ENCODE results near the gene ADORA2A. TPM values are rescaled to one million over a fixed set of nuclear protein-coding genes. Genes with fewer than 3 reads are reported as not detected.

ADORA2A gene
- total RNA-seq, 1 experiment from 2014 or later, result 0.96 TPM

DNA sequence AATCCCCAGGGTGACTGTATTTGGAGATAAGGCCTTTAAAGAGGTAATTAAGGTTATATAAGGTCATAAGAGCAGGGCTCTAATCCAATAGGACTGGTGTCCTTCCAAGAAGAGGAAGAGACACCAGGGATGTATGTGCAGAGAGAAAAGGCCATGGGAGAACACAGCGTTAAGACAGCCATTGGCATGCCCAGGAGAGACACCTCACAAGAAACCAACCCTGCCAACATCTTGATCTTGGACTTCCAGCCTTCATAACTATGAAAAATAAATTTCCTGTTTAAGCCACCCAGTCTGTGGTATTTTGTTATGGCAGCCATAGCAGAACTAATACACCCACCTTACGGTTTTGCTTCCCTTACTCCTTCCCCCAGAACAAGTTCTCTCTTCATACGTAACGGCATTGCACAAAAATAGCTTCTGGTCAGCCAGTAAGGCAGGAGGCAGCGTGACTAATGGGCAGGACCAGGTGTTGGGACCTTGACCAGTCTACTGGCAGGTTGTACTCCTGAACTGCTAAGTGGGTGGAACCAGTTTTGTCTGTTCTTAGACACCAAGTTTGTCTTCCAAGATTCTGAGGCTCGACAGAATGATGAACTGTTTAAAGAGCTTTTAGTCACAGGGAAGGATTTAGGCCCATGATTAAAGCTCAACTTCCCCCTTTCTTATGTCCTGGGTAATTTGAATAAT lies 35.8 kb downstream of the ADORA2A start:
- H3K36me3 Mint-ChIP-seq (ENCODE audit: insufficient read depth, unreplicated experiment), result no peaks in the 10 kb centered on the region
- TF ChIP-seq CTCF (IDR thresholded peaks at IDR 0.05; ENCODE audit: unreplicated experiment), result no peak
- H3K4me1 Mint-ChIP-seq (ENCODE audit: insufficient read depth, unreplicated experiment), result peaks cover 5% of the 10 kb centered on the region
- ChIA-PET POLR2A (no interaction called here), CTCF (interaction anchor here (0.6 to 1.4 kb wide), 3 partner anchors 59 to 135 kb away, joined by 3 read pairs; no protein-coding TSS in a partner anchor)
- H3K27me3 Mint-ChIP-seq (ENCODE audit: insufficient read depth, unreplicated experiment), result no peaks in the 10 kb centered on the region
- no peak for DNase-seq (ENCODE audit: unreplicated experiment)
- H3K4me3 Mint-ChIP-seq (ENCODE audit: unreplicated experiment), result no peak overlapping the region
- H3K27ac Mint-ChIP-seq (ENCODE audit: low read depth, unreplicated experiment), result no peak overlapping the region
- intact Hi-C loops (cut with micrococcal nuclease), result no loop called here
- H3K9me3 Mint-ChIP-seq (ENCODE audit: unreplicated experiment), result no peaks in the 10 kb centered on the region
- no TSS peak for BruUV-seq (replicated peaks)

DNA sequence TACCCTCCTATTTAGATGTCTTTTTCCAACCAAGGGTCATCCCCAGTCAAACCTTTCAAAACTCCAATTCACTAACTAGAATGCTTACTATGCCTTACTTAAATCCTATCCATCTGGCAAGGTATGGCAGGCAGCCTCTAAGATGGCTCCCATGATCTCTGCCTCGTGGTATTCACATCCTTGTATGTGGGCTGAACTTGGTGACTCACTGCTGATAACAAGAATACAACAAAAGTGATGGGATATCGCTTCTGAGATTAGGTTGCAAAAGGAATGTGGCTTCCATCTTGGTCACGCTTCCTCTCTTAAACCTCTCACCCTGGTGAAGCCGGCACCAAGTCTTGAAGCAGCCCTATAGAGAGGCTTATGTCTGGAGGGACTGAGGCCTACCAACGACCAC lies 38.2 kb downstream of the ADORA2A start:
- no peak overlapping the region for H3K4me3 Mint-ChIP-seq (ENCODE audit: unreplicated experiment)
- H3K27ac Mint-ChIP-seq (ENCODE audit: low read depth, unreplicated experiment), result no peak overlapping the region
- H3K36me3 Mint-ChIP-seq (ENCODE audit: insufficient read depth, unreplicated experiment), result no peaks in the 10 kb centered on the region
- no peak for TF ChIP-seq CTCF (IDR thresholded peaks at IDR 0.05; ENCODE audit: unreplicated experiment)
- H3K4me1 Mint-ChIP-seq (ENCODE audit: insufficient read depth, unreplicated experiment), result peaks cover 5% of the 10 kb centered on the region
- BruUV-seq (replicated peaks), result no TSS peak
- CTCF ChIA-PET, result interaction anchor here (0.6 kb wide), 1 partner anchor 22 kb away, joined by 3 read pairs; no protein-coding TSS in a partner anchor
- no peaks in the 10 kb centered on the region for H3K9me3 Mint-ChIP-seq (ENCODE audit: unreplicated experiment)
- no peak for DNase-seq (ENCODE audit: unreplicated experiment)
- intact Hi-C loops (cut with micrococcal nuclease), result no loop called here
- H3K27me3 Mint-ChIP-seq (ENCODE audit: insufficient read depth, unreplicated experiment), result no peaks in the 10 kb centered on the region
- POLR2A ChIA-PET, result interaction anchor here (0.6 kb wide), 1 partner anchor 9 kb away, joined by 3 read pairs; no protein-coding TSS in a partner anchor

DNA sequence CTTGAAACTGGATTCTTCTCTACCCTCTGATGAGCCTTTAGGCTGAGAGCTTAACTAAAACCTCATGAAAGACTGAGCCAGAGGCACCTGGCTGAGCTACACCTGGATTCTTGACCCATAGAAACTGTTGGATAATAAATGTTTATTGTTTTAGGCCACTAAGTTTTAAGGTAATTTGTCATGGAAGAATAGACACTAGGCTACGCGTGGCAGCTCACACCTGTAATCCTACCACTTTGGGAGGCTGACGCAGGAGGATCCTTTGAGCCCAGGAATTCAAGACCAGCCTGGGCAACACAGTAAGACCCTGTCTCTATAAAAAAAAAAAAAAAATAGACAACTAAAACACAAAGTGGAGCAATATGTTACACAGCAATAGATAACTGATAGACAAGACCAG lies 38.6 kb downstream of the ADORA2A start:
- no peak overlapping the region for H3K27ac Mint-ChIP-seq (ENCODE audit: low read depth, unreplicated experiment)
- POLR2A ChIA-PET, result interaction anchor here (0.6 kb wide), 1 partner anchor 10 kb away, joined by 3 read pairs; no protein-coding TSS in a partner anchor

More for the DNA sequence above, 38.6 kb downstream of the ADORA2A start:
- CTCF ChIA-PET, result interaction anchor here (0.6 kb wide), 1 partner anchor 59 kb away, joined by 4 read pairs; no protein-coding TSS in a partner anchor
- BruUV-seq (replicated peaks), result no TSS peak
- no peaks in the 10 kb centered on the region for H3K9me3 Mint-ChIP-seq (ENCODE audit: unreplicated experiment)
- no peak overlapping the region for H3K4me3 Mint-ChIP-seq (ENCODE audit: unreplicated experiment)
- H3K27me3 Mint-ChIP-seq (ENCODE audit: insufficient read depth, unreplicated experiment), result no peaks in the 10 kb centered on the region
- no peak for TF ChIP-seq CTCF (IDR thresholded peaks at IDR 0.05; ENCODE audit: unreplicated experiment)
- DNase-seq (ENCODE audit: unreplicated experiment), result no peak
- peaks cover 5% of the 10 kb centered on the region for H3K4me1 Mint-ChIP-seq (ENCODE audit: insufficient read depth, unreplicated experiment)
- intact Hi-C loops (cut with micrococcal nuclease), result no loop called here
- no peaks in the 10 kb centered on the region for H3K36me3 Mint-ChIP-seq (ENCODE audit: insufficient read depth, unreplicated experiment)
